ENCODE results near the gene VAPA. TPM values are rescaled to one million over a fixed set of nuclear protein-coding genes. Genes with fewer than 3 reads are reported as not detected.
A peak's percentile ranks its signal among the peaks of the same experiment; 100 is the strongest.
"Not testable (repeated sequence)": the region's sequence is repeated elsewhere in the genome, so short reads cannot be mapped to it uniquely, and the experiment has no call there.

The VAPA gene
- total RNA-seq, 1 experiment from 2014 or later: 399 TPM

GRCh38 chr18:9884532-9885140 is 29.2 kb upstream of the VAPA start:
- in situ Hi-C loops (cut with HindIII; ENCODE audit: low pct_unique_long_range_greater_than_20kb, low sequenced_read_pairs): no loop called here
- no peak for DNase-seq (ENCODE audit: low read depth)

GRCh38 chr18:9885170-9886004 is 28.4 kb upstream of the VAPA start, which contains the start of gene TXNDC2:
Gene TXNDC2 (plus strand): TSS chr18:9885973. CDS start chr18:9886681, 708 bp downstream.
- DNase-seq (ENCODE audit: low read depth): no peak
- in situ Hi-C loops (cut with HindIII; ENCODE audit: low pct_unique_long_range_greater_than_20kb, low sequenced_read_pairs): no loop called here

- DNase-seq (ENCODE audit: low read depth): no peak
- in situ Hi-C loops (cut with HindIII; ENCODE audit: low pct_unique_long_range_greater_than_20kb, low sequenced_read_pairs): no loop called here
Observed at GRCh38 chr18:9886005-9886348, 27.8 kb upstream of the VAPA start.

- no peak for DNase-seq (ENCODE audit: low read depth)
- in situ Hi-C loops (cut with HindIII; ENCODE audit: low pct_unique_long_range_greater_than_20kb, low sequenced_read_pairs): no loop called here
Observed at GRCh38 chr18:9887992-9888391, 25.8 kb upstream of the VAPA start.

GRCh38 chr18:9890196-9890595 is 23.6 kb upstream of the VAPA start:
- no peak for DNase-seq (ENCODE audit: low read depth)
- in situ Hi-C loops (cut with HindIII; ENCODE audit: low pct_unique_long_range_greater_than_20kb, low sequenced_read_pairs): no loop called here

GRCh38 chr18:9890957-9891356 is 22.9 kb upstream of the VAPA start:
- in situ Hi-C loops (cut with HindIII; ENCODE audit: low pct_unique_long_range_greater_than_20kb, low sequenced_read_pairs): no loop called here

GRCh38 chr18:9891515-9891914 is 22.3 kb upstream of the VAPA start:
- peak; percentile 63 for DNase-seq (ENCODE audit: low read depth)
- in situ Hi-C loops (cut with HindIII; ENCODE audit: low pct_unique_long_range_greater_than_20kb, low sequenced_read_pairs): not testable (repeated sequence)

More at GRCh38 chr18:9890957-9891356, 22.9 kb upstream of the VAPA start:
- no peak for DNase-seq (ENCODE audit: low read depth)

GRCh38 chr18:9894454-9895068 is 19.3 kb upstream of the VAPA start:
- in situ Hi-C loops (cut with HindIII; ENCODE audit: low pct_unique_long_range_greater_than_20kb, low sequenced_read_pairs): no loop called here
- no peak for DNase-seq (ENCODE audit: low read depth)

GRCh38 chr18:9897129-9897528 is 16.7 kb upstream of the VAPA start:
- in situ Hi-C loops (cut with HindIII; ENCODE audit: low pct_unique_long_range_greater_than_20kb, low sequenced_read_pairs): no loop called here
- DNase-seq (ENCODE audit: low read depth): no peak

- in situ Hi-C loops (cut with HindIII; ENCODE audit: low pct_unique_long_range_greater_than_20kb, low sequenced_read_pairs); DNase-seq (ENCODE audit: low read depth): not testable (repeated sequence)
Observed at GRCh38 chr18:9897787-9898291, 16.0 kb upstream of the VAPA start.

- in situ Hi-C loops (cut with HindIII; ENCODE audit: low pct_unique_long_range_greater_than_20kb, low sequenced_read_pairs): no loop called here
- peak; percentile 97 for DNase-seq (ENCODE audit: low read depth)
Observed at GRCh38 chr18:9898792-9899549, 14.8 kb upstream of the VAPA start.

GRCh38 chr18:9899550-9899930 is 14.3 kb upstream of the VAPA start:
- in situ Hi-C loops (cut with HindIII; ENCODE audit: low pct_unique_long_range_greater_than_20kb, low sequenced_read_pairs); DNase-seq (ENCODE audit: low read depth): not testable (repeated sequence)

GRCh38 chr18:9900699-9901098 is 13.1 kb upstream of the VAPA start:
- in situ Hi-C loops (cut with HindIII; ENCODE audit: low pct_unique_long_range_greater_than_20kb, low sequenced_read_pairs): no loop called here
- DNase-seq (ENCODE audit: low read depth): no peak

GRCh38 chr18:9901377-9901776 is 12.4 kb upstream of the VAPA start:
- peak; percentile 40 for DNase-seq (ENCODE audit: low read depth)
- in situ Hi-C loops (cut with HindIII; ENCODE audit: low pct_unique_long_range_greater_than_20kb, low sequenced_read_pairs): no loop called here

- DNase-seq (ENCODE audit: low read depth); in situ Hi-C loops (cut with HindIII; ENCODE audit: low pct_unique_long_range_greater_than_20kb, low sequenced_read_pairs): not testable (repeated sequence)
Observed at GRCh38 chr18:9902264-9902663, 11.6 kb upstream of the VAPA start.

GRCh38 chr18:9902832-9903231 is 11.0 kb upstream of the VAPA start:
- in situ Hi-C loops (cut with HindIII; ENCODE audit: low pct_unique_long_range_greater_than_20kb, low sequenced_read_pairs): no loop called here
- no peak for DNase-seq (ENCODE audit: low read depth)

- in situ Hi-C loops (cut with HindIII; ENCODE audit: low pct_unique_long_range_greater_than_20kb, low sequenced_read_pairs): no loop called here
- peak; percentile 93 for DNase-seq (ENCODE audit: low read depth)
Observed at GRCh38 chr18:9905401-9905922, 8.4 kb upstream of the VAPA start.

GRCh38 chr18:9906481-9906880 is 7.3 kb upstream of the VAPA start:
- in situ Hi-C loops (cut with HindIII; ENCODE audit: low pct_unique_long_range_greater_than_20kb, low sequenced_read_pairs): no loop called here
- no peak for DNase-seq (ENCODE audit: low read depth)

Measured in Caki2 (cell line).